ENCODE data around the gene KNOP1. TPM values are rescaled to one million over a fixed set of nuclear protein-coding genes. Genes with fewer than 3 reads are reported as not detected.
"Not testable (repeated sequence)": the region's sequence is repeated elsewhere in the genome, so short reads cannot be mapped to it uniquely, and the experiment has no call there.

The KNOP1 gene
- polyA plus RNA-seq, 3 donors: 43.6 to 45.2 (median 44.1) TPM

GRCh38 chr16:19744670-19745069 lies 26.6 kb upstream of the KNOP1 start:
- DNase-seq (ENCODE audit: low read depth in 3 of 3, low spot score in 2 of 3): no peak

DNA sequence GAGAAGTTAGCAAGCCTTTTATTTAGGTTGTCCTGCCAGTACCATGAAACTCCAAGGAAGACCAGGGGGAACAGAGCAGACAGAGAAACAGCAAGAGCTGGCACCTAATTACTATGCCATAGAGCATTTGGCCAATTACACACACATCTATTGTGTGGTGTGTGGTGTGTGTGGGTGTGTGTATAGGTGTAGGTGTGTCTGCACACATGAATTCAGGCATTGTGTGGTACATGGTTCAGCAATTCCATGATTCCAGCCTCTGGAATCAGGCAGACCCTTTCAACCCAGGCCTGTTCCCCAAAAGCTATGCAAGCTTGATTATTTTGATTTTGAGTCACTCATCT lies 25.8 kb upstream of the KNOP1 start:
- DNase-seq (ENCODE audit: low read depth in 3 of 3, low spot score in 2 of 3): no peak

GRCh38 chr16:19741354-19741753 lies 23.3 kb upstream of the KNOP1 start:
- DNase-seq (ENCODE audit: low read depth in 3 of 3, low spot score in 2 of 3): no peak

GRCh38 chr16:19737306-19738038 lies 19.4 kb upstream of the KNOP1 start:
- no peak for DNase-seq (ENCODE audit: low read depth in 3 of 3, low spot score in 2 of 3)

GRCh38 chr16:19735074-19735867 lies 17.2 kb upstream of the KNOP1 start:
- DNase-seq (ENCODE audit: low read depth in 3 of 3, low spot score in 2 of 3): no peak

GRCh38 chr16:19733551-19733950 lies 15.5 kb upstream of the KNOP1 start:
- no peak for DNase-seq (ENCODE audit: low read depth in 3 of 3, low spot score in 2 of 3)

GRCh38 chr16:19728636-19728965 lies 10.6 kb upstream of the KNOP1 start:
- DNase-seq (ENCODE audit: low read depth in 3 of 3, low spot score in 2 of 3): no peak

DNA sequence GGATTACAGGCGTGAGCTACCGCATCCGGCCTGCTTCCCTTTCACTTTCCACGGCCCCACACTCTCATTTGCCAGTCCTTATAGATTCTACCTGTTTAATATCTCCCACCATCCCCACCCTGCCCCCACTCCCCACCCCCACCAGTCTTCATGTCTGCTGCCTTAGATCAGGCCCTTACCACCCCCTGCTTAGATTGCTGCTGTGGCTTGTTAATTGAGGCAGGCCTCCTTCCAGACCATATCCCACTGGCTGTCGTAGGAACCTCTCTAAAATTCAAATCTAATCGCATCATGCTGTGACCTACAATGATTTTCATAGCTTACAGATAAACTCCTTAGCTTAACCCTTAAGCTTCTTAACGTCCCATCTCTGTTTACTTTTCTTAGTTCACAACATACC lies 5.0 kb upstream of the KNOP1 start:
- DNase-seq (ENCODE audit: low read depth in 3 of 3, low spot score in 2 of 3): no peak

DNA sequence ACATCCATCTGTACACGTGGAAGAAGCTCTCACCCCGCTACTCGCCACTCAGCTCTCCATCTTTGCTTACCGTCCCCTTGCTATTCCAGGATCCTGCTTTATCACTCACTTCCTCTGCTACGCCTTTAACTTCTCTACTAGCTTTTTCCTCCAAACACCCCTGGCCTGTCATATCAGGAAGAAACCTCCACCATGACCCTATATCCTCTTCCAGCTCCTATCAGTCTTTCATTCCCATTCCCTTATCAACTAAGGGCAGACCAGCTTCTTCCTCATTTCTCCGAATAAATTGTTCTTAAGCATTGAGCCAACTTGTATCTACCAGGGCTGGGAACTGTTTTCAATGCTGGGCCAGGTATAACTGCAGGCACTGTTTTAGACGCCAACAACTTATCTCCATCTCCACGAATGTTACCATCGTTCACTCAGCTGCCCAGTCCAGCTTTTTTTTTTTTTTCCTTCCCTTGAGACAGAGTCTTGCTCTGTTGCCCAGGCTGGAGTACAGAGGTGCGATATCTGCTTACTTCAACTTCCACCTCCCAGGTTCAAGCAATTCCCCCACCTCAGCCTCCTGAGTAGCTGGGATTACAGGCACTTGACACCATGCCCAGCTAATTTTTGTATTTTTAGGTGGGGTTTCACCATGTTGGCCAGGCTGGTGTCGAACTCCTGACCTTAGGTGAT lies 4.4 kb upstream of the KNOP1 start:
- DNase-seq (ENCODE audit: low read depth in 3 of 3, low spot score in 2 of 3): no peak

- DNase-seq (ENCODE audit: low read depth in 3 of 3, low spot score in 2 of 3): no peak
Observed at GRCh38 chr16:19718624-19718965, 568 bp upstream of the KNOP1 start.

DNA sequence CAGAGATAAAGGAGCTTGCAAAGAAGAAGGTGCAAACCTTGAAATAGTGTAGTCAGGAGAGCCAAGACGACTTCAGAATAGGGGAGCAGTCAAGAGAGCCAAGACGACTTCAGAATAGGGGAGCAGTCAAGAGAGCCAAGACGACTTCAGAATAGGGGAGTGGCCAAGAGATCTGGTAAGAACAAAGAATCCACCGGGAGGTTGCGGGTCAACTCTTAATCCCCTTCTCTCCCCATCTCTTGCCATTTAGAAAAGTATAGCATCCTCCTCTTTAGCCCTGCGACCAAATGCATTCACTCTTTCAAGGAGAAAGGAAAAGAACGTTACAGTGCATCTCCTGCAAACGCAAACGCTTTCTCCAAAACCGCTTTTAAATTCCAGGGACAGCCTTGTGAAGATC lies 713 bp downstream of the KNOP1 start:
- DNase-seq (ENCODE audit: low read depth in 3 of 3, low spot score in 2 of 3): no peak

- DNase-seq (ENCODE audit: low read depth in 3 of 3, low spot score in 2 of 3): not testable (repeated sequence)
Observed at GRCh38 chr16:19716728-19717127, 1.3 kb downstream of the KNOP1 start.

- no peak for DNase-seq (ENCODE audit: low read depth in 3 of 3, low spot score in 2 of 3)
Observed at GRCh38 chr16:19716183-19716582, 1.8 kb downstream of the KNOP1 start.

GRCh38 chr16:19715566-19715965 lies 2.5 kb downstream of the KNOP1 start:
- DNase-seq (ENCODE audit: low read depth in 3 of 3, low spot score in 2 of 3): no peak

- no peak for DNase-seq (ENCODE audit: low read depth in 3 of 3, low spot score in 2 of 3)
Observed at GRCh38 chr16:19713697-19714096, 4.3 kb downstream of the KNOP1 start.

- no peak for DNase-seq (ENCODE audit: low read depth in 3 of 3, low spot score in 2 of 3)
Observed at GRCh38 chr16:19712418-19713058, 5.5 kb downstream of the KNOP1 start.

DNA sequence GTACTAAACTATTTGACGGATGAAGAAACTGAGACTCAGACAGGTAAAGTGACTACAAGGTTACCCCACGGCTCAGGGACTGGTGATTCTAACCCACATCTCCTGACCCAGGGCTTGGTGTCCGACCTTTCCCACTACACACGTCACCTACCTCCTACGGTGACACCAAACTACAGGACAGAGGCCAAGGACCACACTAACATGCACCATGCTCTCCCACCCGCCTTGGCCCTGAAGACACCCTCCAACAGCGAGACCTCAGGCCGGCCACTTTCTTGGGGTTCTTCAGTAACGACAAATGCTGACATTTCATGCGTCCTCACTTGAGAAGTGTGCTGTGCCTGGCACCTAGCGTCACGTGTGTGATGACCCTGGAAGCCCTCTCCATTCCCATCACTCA lies 6.4 kb downstream of the KNOP1 start:
- no peak for DNase-seq (ENCODE audit: low read depth in 3 of 3, low spot score in 2 of 3)

GRCh38 chr16:19710991-19711545 lies 7.0 kb downstream of the KNOP1 start:
- no peak for DNase-seq (ENCODE audit: low read depth in 3 of 3, low spot score in 2 of 3)

DNA sequence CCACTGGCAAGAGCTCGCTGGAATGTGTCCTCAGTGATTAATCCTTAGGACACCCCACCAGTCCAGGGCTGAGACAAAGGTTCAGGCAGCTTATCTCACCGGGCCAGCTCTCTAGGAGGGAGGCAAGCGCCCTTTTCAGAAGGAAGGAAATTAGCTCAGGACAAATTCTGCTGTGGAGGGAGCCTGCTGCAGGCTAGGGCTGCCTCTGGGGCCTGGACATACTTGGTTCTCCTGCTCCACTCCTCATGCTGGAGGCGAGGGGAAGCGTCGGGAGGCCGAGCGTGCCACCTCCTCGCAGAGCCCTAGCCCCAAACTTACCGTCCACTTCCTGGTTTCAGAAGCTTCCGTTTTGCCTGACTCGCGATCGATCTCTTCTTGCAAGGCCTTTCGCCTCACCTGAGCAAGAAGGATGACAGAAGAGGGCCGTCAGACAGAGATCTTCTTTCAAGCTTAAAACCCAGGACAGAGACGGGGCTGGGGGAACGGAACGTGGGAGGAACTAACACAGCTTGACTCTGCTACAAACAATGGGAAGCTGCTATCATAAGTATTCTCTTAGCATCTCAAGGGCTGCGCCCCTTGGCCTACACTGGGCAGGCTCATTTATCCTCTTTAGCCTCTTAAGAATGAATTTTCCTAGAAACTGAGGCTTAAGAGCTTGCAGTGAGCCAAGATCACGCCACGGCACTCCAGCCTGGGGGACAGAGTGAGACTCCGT lies 7.7 kb downstream of the KNOP1 start:
- DNase-seq (ENCODE audit: low read depth in 3 of 3, low spot score in 2 of 3): no peak

DNA sequence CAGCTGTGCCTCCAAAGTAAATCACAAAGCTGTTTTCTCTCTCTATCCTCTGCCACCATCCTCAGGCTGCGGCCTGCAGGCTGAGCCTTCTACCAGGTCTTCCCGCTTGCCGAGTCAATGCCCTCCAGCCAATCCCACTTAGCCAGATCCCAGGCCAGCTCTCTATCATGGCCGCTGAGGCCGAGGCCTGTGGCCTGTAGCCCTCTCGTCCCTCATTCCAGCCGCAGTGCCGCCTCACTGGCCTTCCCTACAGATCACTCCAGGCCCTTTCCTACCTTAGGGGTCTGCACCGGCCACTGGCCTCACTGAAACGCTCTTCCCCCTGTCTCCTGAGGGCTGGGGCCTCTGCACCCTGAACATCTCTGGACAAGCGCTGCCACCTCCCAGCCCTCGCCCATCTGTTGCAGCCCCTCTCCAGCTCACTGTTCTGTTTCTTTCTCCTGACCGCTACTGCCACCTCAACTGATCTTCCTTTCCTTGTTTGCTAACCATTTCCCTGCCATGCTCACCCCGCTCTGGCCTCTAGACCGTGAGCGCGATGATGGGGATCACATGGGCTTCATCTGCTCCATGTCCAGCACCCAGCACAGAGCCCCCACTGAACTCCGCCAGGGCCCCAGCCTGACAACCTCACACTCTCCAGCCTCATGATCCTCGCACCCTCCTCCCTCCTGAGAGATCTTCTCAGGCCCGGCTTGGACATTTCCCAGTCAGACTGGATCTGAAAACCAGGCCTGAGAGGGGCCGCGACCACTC lies 8.5 kb downstream of the KNOP1 start:
- no peak for DNase-seq (ENCODE audit: low read depth in 3 of 3, low spot score in 2 of 3)
